Spinal cord (tissue), 10 donors: ENCODE results near the gene ESYT3. TPM values are rescaled to one million over a fixed set of nuclear protein-coding genes. Genes with fewer than 3 reads are reported as not detected.
A peak's percentile ranks its signal among the peaks of the same experiment; 100 is the strongest.

Source experiments
- DNase-seq, 6 donors: peaks; one replicate each; pipeline versions ENCODE4 v3.0.0 to v3.0.0-alpha.2; 2013 to 2015; ENCODE audit warnings: low spot score in 6 of 6, low read depth in 4 of 6
- H3K27ac ChIP-seq: one replicate; pipeline ENCODE4 v1.5.1; 2013; ENCODE audit warnings: low read depth, low read length, control low read depth
- H3K27me3 ChIP-seq: one replicate; pipeline ENCODE4 v1.6.1; 2013; ENCODE audit warnings: low read length; ENCODE audit not compliant: control insufficient read depth, insufficient read depth
- H3K36me3 ChIP-seq: one replicate; pipeline ENCODE4 v1.6.1; 2013; ENCODE audit warnings: low read length; ENCODE audit not compliant: control insufficient read depth, insufficient read depth
- H3K4me1 ChIP-seq: one replicate; pipeline ENCODE4 v1.6.1; 2013; ENCODE audit warnings: low read length; ENCODE audit not compliant: control insufficient read depth, insufficient read depth
- H3K4me3 ChIP-seq: one replicate; pipeline ENCODE4 v1.5.1; 2013; ENCODE audit warnings: low read depth, low read length, control low read depth
- H3K9me3 ChIP-seq: one replicate; pipeline ENCODE4 v1.6.1; 2013; ENCODE audit warnings: low read length; ENCODE audit not compliant: control insufficient read depth, insufficient read depth
- WGBS: methylation state at CpG from one replicate; pipeline ENCODE4 v1.1.5; 2013; ENCODE audit warnings: missing lambda C conversion rate; ENCODE audit not compliant: insufficient coverage; 5-methylcytosine and 5-hydroxymethylcytosine counted together
- polyA plus RNA-seq, 2 donors: library from polyadenylated mRNA; unstranded; fragments of 120-200 nt; gene quantifications; one replicate each; pipeline ENCODE4 v1.2.1, GENCODE V29; 2013; ENCODE audit not compliant: insufficient read length in 2 of 2
- total RNA-seq, 2 donors: library from RNA; depleted of rRNA in 1 of 2; stranded (reverse); fragments of 120-200 nt in 1 of 2; fragments of >200 nt in 1 of 2; gene quantifications; one replicate each; pipeline versions ENCODE4 v1.2.3 to v1.2.4, GENCODE V29; 2013 to 2014
- donor health status: healthy.

The ESYT3 gene
- total and polyA plus RNA-seq, 4 donors = 4.3 to 6.7 (median 5.7) TPM

DNA sequence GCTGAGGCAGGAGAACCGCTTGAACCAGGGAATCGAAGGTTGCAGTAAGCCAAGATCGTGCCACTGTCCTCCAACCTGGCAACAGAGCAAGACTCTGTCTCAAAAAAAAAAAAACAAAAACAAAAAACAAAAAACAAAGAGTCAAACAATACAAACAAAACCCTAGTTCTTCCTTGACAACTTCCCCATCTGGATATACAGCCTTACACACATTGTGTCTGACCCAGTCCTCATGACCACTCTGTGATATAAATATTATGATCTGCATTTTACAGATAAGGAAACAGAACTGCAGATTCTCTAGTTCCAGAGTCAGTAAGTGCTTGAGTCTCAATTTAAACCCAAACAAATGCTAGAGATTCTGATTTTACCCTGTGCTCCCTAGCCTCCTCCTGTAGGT lies 4.8 kb upstream of the ESYT3 start:
- WGBS = 100% methylated on average over 3 of the region's 3 CpGs
- Histone ChIP-seq H3K9me3 (no peaks in the 10 kb centered on the region), H3K36me3 (no peaks in the 10 kb centered on the region), H3K4me1 (peaks cover 11% of the 10 kb centered on the region), H3K27ac (no peak overlapping the region), H3K4me3 (no peak overlapping the region), H3K27me3 (peaks cover 29% of the 10 kb centered on the region)
- DNase-seq = no peak

DNA sequence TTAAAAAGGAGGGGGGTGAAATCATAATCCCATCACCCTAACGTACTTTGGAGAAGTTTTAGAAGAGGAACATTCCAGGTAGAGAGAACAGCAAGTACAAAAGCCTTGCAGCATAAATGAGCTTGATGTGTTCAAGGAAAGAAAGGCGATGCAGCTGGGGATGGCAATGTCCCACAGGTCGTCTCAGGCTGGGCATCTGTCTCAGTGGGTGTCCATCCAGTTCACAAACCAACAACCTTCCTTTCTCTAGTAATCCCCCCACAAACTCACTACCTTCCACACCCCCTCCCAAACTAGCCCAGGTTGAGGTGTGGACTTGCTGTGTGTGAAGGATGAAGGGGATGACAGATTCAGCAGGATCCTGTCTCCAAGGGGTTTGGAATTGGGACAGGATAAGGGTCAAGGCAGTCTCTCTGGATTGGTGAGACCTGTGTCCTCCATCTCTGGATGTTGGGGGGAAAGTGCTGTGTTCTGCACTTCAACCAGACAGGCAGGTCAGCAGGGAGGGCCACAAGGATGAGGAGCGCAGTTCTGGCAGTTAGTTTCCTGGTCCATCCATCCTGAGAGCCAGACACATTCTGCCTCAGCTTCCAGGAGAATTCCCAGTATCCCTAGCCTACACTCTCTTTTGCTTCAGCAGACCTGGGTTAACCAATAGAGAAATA lies 1.7 kb upstream of the ESYT3 start:
- H3K9me3 ChIP-seq = no peaks in the 10 kb centered on the region
- peaks cover 58% of the 10 kb centered on the region for H3K27me3 ChIP-seq
- H3K4me3 ChIP-seq = no peak overlapping the region
- no peak overlapping the region for H3K27ac ChIP-seq
- no peak for DNase-seq
- no peaks in the 10 kb centered on the region for H3K36me3 ChIP-seq
- H3K4me1 ChIP-seq = peaks cover 23% of the 10 kb centered on the region
- 84% methylated on average over 2 of the region's 4 CpGs for WGBS

DNA sequence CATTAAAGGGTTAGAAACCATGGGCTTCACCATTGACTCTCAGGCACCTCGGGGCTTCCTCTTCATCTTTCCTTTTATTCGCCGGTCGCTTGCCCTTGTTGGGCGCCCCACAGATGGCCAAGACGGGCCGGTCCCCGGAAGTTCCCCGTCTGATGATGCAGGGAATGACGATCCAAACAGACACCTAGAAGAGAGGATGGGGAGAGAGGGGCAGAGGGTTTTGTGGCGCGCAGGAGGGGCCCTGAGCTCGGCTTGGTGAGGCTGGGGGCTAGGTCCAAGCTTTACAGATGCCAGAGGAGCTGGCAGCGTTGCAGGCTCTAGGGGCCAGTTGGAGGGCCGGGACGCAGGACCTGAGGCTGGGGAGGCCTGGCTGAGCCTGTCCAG lies 532 bp upstream of the ESYT3 start:
- Histone ChIP-seq H3K9me3 (no peaks in the 10 kb centered on the region), H3K4me3 (no peak overlapping the region), H3K27ac (no peak overlapping the region), H3K36me3 (no peaks in the 10 kb centered on the region), H3K4me1 (peaks cover 23% of the 10 kb centered on the region), H3K27me3 (peaks cover 60% of the 10 kb centered on the region)
- DNase-seq = no peak
- 29% methylated on average over 16 of the region's 16 CpGs for WGBS

DNA sequence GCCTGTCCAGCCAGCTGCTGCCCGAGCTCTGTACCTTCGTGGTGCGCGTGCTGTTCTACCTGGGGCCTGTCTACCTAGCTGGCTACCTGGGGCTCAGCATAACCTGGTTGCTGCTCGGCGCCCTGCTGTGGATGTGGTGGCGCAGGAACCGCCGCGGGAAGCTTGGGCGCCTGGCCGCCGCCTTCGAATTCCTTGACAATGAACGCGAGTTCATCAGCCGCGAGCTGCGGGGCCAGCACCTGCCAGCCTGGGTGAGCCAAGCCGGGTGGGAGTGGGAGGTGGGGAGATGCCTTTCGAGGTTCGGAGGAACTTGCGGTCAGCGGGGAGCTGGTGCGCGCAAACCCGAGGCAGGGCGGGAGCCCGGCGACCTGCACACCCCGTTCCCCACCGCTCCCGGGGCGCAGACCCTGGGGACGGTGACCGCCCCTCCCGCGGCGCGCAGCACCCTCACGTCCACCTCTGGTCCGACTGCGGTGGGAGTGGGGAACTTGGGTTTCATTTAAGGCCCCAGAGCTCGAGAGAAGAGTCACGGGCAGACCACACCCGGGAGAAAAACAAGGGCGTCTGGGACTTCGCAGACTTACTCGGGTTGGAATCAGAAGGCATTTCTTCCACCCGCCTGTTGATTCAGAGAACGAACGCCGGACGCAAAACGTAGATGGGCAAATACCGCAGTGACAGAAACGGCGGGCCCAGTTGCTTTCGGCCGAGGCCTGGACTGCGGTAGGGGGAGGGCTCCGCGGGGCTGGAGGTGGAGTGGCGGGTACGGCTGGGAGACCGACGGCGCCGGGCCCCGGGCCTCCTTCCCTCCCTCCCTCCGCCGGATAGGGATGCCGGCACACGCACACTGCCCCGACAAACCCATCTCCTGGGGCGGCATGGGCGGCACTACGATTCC lies 708 bp downstream of the ESYT3 start:
- peak in 2 of 6 donors; percentile 27 to 50 for DNase-seq
- H3K4me1 ChIP-seq = peaks cover 29% of the 10 kb centered on the region
- no peaks in the 10 kb centered on the region for H3K9me3 ChIP-seq
- H3K36me3 ChIP-seq = no peaks in the 10 kb centered on the region
- peak overlapping the region; percentile 30 for H3K4me3 ChIP-seq
- H3K27me3 ChIP-seq = peaks cover 64% of the 10 kb centered on the region
- WGBS = under 1% methylated on average over 71 of the region's 78 CpGs
- H3K27ac ChIP-seq = no peak overlapping the region

DNA sequence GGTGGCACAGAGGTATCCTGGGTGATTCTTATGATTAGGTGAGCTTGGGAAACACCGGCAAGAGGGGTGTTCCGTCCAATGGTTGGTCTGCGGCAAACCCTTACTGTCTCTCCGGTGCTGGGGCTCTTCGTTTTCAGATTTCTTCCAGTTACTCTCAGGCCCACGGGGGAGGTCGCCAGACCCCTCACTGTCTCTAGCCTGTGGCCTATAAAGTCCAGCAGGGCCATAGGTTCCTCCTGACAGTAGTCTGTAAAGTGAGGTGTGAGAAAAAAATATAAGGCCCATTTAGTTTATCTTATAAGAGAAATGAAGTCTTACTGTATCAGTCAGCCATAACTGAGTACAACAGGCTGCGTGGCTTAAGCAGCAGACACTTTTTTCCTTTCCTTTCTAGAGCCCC lies 1.4 kb downstream of the ESYT3 start:
- Histone ChIP-seq H3K4me1 (peaks cover 29% of the 10 kb centered on the region), H3K9me3 (no peaks in the 10 kb centered on the region), H3K36me3 (no peaks in the 10 kb centered on the region), H3K4me3 (no peak overlapping the region), H3K27me3 (peaks cover 64% of the 10 kb centered on the region), H3K27ac (no peak overlapping the region)
- DNase-seq = no peak
- 61% methylated on average over 6 of the region's 8 CpGs for WGBS

DNA sequence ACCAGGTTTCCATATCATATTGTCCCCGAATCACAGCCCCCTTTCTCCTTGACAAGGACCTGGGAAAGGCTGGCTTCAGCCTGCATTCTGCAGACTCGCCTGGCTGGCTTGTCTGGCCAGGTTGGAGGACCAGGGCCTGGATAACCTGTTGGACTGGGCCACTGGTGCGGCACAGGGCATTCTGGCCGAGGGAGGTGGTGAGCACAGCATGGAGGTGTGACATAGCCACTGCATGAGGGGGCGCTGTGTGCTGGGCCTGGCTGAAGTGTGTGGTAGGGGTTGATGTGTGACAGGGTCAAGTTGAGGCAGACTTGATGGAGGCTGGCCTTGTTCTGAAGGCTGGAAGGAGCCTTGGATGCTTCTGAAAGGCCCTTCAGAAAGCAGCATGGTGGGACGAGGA lies 2.9 kb downstream of the ESYT3 start:
- peaks cover 55% of the 10 kb centered on the region for H3K27me3 ChIP-seq
- no peak overlapping the region for H3K27ac ChIP-seq
- no peak for DNase-seq
- H3K36me3 ChIP-seq = no peaks in the 10 kb centered on the region
- H3K4me3 ChIP-seq = no peak overlapping the region
- H3K4me1 ChIP-seq = peaks cover 32% of the 10 kb centered on the region
- H3K9me3 ChIP-seq = no peaks in the 10 kb centered on the region
- WGBS = 95% methylated on average over 6 of the region's 6 CpGs

DNA sequence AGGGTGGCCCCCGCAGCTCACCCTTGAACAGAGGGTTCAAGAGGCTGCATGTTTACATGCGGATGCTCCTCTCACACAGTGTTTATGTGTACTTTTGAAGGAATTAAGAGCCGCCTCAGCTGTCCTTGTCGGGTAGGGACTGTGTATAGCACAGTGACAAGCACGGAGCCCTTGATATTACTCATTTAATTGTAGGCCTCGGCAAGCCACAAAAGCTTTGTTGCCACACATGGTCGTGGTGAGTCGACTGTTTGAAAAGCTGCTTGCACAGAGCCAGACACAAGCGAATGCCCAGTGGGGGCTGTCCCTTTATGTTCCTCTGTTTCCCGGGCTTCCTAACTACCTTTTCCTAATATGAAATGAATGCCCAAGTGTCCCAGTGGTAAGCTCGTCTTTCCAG lies 4.5 kb downstream of the ESYT3 start:
- Histone ChIP-seq H3K36me3 (no peaks in the 10 kb centered on the region), H3K27ac (no peak overlapping the region), H3K4me3 (no peak overlapping the region), H3K4me1 (peaks cover 32% of the 10 kb centered on the region), H3K27me3 (peaks cover 43% of the 10 kb centered on the region), H3K9me3 (no peaks in the 10 kb centered on the region)
- WGBS = 47% methylated on average over 7 of the region's 11 CpGs
- no peak for DNase-seq

DNA sequence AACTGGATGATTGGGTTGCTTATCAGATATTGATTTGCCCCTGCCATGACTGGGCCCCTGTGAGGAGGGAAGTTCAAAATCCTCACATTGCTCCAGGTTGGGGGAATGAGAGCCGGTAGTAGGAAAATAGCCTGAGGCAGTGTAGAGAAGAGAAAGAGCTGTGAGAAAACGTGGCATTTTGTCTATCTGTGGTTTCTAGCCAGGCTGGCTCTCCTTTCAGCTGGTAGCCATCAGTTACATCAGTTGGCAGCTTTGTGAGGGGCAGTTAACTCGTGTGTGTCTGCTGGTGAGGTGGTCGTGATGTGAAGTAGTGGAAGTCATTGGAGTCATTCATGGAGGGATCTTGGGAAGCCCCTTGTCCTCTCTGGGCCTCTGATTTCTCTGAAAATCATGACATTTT lies 5.2 kb downstream of the ESYT3 start:
- DNase-seq = no peak
- 46% methylated on average over 4 of the region's 4 CpGs for WGBS
- H3K36me3 ChIP-seq = no peaks in the 10 kb centered on the region
- no peaks in the 10 kb centered on the region for H3K9me3 ChIP-seq
- H3K4me3 ChIP-seq = no peak overlapping the region
- peaks cover 35% of the 10 kb centered on the region for H3K27me3 ChIP-seq
- peaks cover 25% of the 10 kb centered on the region for H3K4me1 ChIP-seq
- no peak overlapping the region for H3K27ac ChIP-seq

DNA sequence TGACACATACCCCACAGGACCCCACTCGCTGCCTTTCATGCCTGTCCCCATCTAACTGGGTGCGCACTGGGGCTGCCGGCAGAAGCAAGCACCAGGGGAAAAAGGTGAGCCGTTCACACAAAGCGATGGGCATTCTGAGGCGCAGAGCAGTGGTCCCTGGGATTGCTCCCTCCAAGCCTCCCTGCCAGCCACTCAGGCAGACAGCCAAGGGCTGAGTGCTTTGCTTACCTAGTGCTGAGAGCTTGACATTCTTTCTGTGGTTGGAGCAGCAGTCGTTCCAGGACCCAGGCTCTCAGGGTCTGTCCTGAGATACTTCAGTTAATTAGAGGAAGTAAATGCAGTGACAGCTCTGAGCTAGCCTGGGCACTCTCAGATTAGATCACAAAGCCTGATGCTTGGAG lies 5.7 kb downstream of the ESYT3 start:
- no peaks in the 10 kb centered on the region for H3K36me3 ChIP-seq
- H3K4me3 ChIP-seq = no peak overlapping the region
- no peak for DNase-seq
- peaks cover 22% of the 10 kb centered on the region for H3K4me1 ChIP-seq
- peaks cover 30% of the 10 kb centered on the region for H3K27me3 ChIP-seq
- H3K27ac ChIP-seq = no peak overlapping the region
- H3K9me3 ChIP-seq = no peaks in the 10 kb centered on the region
- 80% methylated on average over 7 of the region's 7 CpGs for WGBS

DNA sequence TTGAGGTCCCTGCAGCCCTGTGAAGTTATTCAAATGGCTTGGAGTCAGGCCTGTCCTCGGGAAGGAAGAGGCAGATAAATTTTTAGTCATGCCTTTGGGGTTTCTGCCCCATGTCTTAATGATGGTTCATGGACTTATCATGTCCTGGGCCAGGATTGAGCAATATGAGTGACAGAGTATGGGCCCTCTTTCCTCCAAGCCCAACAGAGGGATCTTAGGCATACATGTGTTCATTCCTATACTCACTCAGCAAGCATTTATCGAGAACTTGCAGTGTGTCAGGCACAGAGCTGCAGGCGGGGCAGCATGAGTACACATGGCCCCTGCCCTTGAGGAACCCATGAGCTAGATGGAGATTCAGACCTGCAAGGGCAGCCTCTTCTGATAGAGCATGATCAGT lies 6.2 kb downstream of the ESYT3 start:
- no peaks in the 10 kb centered on the region for H3K36me3 ChIP-seq
- H3K27ac ChIP-seq = no peak overlapping the region
- H3K4me3 ChIP-seq = no peak overlapping the region
- 87% methylated on average over 3 of the region's 3 CpGs for WGBS
- peaks cover 26% of the 10 kb centered on the region for H3K27me3 ChIP-seq
- DNase-seq = no peak
- H3K9me3 ChIP-seq = no peaks in the 10 kb centered on the region
- peaks cover 22% of the 10 kb centered on the region for H3K4me1 ChIP-seq
